NCI-H128 (cell line): ENCODE data around the gene GDPD5.
A peak's percentile ranks its signal among the peaks of the same experiment; 100 is the strongest.

Experiments used
- DNase-seq: peaks from one replicate; lab custom pipeline; 2025; ENCODE audit not compliant: unreplicated experiment; lab: John Stamatoyannopoulos, UW

The GDPD5 gene, protein sequence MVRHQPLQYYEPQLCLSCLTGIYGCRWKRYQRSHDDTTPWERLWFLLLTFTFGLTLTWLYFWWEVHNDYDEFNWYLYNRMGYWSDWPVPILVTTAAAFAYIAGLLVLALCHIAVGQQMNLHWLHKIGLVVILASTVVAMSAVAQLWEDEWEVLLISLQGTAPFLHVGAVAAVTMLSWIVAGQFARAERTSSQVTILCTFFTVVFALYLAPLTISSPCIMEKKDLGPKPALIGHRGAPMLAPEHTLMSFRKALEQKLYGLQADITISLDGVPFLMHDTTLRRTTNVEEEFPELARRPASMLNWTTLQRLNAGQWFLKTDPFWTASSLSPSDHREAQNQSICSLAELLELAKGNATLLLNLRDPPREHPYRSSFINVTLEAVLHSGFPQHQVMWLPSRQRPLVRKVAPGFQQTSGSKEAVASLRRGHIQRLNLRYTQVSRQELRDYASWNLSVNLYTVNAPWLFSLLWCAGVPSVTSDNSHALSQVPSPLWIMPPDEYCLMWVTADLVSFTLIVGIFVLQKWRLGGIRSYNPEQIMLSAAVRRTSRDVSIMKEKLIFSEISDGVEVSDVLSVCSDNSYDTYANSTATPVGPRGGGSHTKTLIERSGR

DNA sequence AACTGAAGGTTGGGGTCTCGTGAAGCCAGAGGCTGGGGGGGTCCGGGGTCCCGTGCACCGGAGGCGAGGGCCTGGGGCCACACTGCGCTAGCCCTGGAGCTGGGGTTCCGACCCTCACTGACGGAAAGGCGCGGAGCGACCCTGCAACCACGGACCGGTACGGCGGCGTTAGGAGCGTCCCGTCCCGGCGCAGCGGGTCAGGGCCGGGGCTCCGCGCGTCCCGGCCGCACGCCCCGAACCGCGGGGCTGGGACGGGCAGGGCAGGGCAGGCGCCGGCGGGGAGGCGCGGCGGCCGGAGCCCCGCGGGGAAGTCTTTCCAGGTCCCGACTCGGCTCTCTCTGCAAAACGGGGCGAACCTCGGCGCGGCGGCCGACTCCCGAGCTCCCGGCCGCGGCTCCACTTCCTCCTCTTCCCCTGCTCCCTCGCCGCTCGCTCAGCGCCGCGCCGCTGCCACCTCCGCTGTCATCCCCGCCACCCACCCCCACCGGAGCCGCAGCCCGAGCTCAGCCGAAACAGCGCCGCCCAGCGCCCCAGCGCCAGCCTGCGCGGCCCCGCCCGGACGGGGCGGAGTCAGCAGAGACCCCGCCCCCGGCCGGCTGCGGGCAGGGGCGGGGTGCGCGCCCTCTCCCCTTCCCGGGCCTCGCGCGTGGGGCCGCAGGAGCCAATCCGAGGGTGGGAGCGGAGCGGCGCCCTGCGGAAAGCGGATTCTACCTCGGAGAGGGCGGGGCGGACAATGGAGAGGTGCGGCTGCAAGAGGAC, at the start of gene GDPD5:
GDPD5 (minus strand) TSS at position 509 of the 759 bp plus-strand sequence. CDS start 48,206 bp downstream, outside the sequence.
- DNase-seq: peak; percentile 91

GRCh38 chr11:75574698-75575602, 49.2 kb upstream of the GDPD5 start:
- DNase-seq: no peak

DNA sequence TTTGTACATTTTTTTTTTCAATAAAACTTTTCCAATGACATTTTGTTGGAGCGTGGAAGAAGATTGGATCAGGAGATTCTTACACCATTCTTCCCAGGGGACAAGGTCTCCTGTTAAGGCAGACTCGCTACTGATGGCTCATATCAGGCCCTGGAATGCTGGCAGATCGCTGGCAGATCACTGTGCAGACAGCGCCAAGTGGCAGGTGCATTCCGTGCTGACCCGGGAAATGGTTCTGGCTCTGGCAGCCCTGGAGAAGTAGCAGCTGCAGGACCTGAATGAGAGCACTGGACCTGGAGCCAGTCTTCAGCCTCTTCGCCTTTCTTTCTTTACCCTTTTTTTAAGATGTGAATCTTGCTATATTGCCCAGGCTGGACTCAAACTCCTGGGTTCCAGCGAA, 47.0 kb upstream of the GDPD5 start:
- DNase-seq: no peak

DNA sequence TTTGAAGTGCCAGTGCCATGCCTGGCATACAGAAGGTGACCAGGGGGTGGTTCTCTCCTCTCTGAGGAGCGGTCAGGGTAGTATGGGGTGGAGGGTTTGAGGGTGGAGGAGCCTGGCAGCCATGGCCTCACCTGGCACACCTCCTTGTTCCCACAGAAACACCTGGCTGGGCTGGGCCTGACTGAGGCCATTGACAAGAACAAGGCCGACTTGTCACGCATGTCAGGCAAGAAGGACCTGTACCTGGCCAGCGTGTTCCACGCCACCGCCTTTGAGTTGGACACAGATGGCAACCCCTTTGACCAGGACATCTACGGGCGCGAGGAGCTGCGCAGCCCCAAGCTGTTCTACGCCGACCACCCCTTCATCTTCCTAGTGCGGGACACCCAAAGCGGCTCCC, 45.9 kb upstream of the GDPD5 start:
- DNase-seq: no peak

GRCh38 chr11:75570559-75571139, 44.9 kb upstream of the GDPD5 start:
- DNase-seq: no peak

GRCh38 chr11:75568616-75569219, 43.0 kb upstream of the GDPD5 start:
- no peak for DNase-seq

GRCh38 chr11:75567971-75568370, 42.2 kb upstream of the GDPD5 start:
- DNase-seq: no peak

DNA sequence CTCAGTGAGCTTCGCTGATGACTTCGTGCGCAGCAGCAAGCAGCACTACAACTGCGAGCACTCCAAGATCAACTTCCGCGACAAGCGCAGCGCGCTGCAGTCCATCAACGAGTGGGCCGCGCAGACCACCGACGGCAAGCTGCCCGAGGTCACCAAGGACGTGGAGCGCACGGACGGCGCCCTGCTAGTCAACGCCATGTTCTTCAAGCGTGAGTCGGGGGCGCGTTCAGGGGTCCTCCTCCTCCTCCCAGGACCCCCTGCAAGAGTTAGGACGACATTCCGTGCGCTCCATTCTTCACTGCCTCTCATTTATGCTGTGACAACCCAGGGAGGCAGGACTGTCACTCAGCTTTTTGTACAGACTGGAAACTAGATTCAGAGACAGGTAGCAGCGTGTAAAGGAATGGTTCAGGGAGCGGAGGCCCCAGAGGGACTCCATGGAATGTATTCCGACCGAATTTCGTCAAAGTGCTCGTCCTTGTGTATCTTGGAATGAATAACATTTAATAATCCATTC, 41.1 kb upstream of the GDPD5 start:
- no peak for DNase-seq

DNA sequence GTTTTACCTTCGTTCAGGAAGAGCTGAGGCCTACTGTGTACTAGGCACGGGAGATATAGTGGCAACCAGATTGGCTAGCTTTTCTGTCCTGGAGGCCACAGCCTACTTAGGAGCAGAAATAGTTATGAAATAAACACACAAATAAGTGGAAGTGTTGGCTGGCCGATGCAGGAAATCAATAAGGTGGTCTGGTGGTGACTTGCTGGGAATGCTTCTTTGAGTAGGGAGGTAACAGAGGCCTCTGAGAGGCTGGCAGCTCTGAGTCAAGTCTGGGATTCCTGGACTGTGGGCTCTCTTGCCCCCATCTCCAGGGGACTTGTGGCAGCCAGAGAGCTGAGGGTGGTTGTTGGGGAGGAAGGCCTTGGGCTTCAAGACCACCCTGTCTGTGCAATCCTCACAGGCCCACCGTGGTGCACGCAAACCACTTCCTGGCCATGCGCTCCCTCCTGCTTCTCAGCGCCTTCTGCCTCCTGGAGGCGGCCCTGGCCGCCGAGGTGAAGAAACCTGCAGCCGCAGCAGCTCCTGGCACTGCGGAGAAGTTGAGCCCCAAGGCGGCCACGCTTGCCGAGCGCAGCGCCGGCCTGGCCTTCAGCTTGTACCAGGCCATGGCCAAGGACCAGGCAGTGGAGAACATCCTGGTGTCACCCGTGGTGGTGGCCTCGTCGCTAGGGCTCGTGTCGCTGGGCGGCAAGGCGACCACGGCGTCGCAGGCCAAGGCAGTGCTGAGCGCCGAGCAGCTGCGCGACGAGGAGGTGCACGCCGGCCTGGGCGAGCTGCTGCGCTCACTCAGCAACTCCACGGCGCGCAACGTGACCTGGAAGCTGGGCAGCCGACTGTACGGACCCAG, 40.4 kb upstream of the GDPD5 start:
- no peak for DNase-seq

- no peak for DNase-seq
These were observed 39.6 kb upstream of the GDPD5 start for GRCh38 chr11:75565221-75565814.

GRCh38 chr11:75563978-75564552, 38.3 kb upstream of the GDPD5 start:
- DNase-seq: no peak

GRCh38 chr11:75563501-75563977, 37.8 kb upstream of the GDPD5 start:
- DNase-seq: no peak

DNA sequence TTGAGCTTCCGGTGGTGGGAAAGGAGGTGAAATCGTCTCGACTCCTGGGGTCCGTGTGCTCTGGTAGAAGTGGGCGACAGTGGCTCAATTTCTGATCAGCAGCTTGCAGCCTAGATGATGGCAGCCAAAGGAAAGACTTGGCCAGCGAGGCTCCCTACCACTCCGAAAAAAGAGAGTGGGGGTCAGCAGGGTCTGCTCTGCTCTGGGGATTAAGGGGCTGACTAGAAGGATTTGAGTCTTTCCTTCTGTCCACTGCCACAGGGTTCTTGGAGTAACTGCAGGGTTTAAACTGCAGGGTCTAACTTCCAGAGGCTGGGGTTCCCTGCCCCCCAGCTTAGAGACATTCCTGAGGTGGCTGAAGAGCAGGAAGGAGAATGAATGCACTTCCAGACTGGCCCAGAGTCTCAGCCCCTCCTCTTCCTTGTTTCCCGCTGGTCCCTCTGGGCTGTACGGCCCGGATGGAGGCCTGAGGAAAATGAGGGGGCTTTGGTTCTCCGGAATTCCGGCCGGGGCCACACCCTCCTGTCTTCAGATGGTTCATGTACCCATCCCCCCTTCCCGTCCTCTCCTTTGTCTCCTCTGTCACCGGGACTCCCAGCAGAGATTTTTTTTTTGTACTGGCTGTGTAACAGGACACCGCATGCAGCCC, 37.2 kb upstream of the GDPD5 start:
- DNase-seq: no peak

- peak; percentile 54 for DNase-seq
These were observed 36.5 kb upstream of the GDPD5 start, which contains the start of gene SERPINH1 for GRCh38 chr11:75562048-75562835. TSS of gene SERPINH1 (plus strand) at chr11:75562253. CDS start at chr11:75566350, 4,097 bp downstream.

- DNase-seq: no peak
These were observed 35.8 kb upstream of the GDPD5 start for GRCh38 chr11:75561426-75562047.

- DNase-seq: no peak
These were observed 34.9 kb upstream of the GDPD5 start for GRCh38 chr11:75560644-75561043.
